Hematopoietic multipotent progenitor cell (in vitro differentiated cells): Measurements from ENCODE around the gene CASP2. TPM values are rescaled to one million over a fixed set of nuclear protein-coding genes. Genes with fewer than 3 reads are reported as not detected.
"Not testable (repeated sequence)": the region's sequence is repeated elsewhere in the genome, so short reads cannot be mapped to it uniquely, and the experiment has no call there.

Experiments used
- DNase-seq, 3 donors: peaks; one replicate each; pipeline ENCODE4 v3.0.0-alpha.2; 2011 to 2015; ENCODE audit warnings: low read depth in 2 of 3, low spot score in 2 of 3
- total RNA-seq: library from RNA; depleted of rRNA; stranded (reverse); fragments of >200 nt; gene quantifications from one replicate; pipeline ENCODE4 v1.2.3, GENCODE V29; 2012

CASP2 gene
- total RNA-seq, 1 donor = 64.4 TPM

DNA sequence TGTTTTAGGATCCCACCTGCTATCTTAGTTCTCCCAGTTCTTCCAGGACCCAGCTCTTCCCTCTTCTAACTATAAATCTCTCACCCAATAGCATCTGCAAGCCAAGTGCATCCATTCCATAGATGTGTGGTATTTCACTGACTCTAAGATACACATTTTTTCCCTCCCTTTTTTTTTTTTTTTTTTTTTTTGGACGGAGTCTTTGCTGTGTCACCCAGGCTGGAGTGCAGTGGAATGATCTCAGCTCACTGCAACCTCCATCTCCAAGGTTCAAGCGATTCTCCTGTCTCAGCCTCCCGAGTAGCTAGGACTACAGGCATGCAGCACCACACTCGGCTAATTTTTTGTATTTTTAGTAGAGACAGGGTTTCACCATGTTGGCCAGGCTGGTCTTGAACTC is 1.7 kb downstream of the CASP2 start:
- DNase-seq = not testable (repeated sequence)

DNA sequence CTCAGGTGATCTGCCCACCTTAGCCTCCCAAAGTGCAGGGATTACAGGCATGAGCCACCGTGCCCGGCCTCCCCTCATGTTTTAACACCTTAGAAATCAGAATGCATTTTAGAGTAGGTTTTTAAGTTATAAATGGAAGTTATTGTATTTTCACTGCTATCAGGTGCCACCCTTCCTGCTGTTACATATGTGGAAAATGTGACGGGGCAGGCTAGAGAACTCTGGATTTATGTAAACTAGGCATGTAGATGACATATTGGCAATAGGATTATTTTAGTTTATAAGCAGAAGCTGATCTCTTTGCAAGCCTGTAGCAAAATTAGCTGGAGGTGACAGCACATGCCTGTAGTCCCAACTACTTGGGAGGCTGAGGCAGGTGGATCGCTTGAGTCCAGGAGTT is 2.1 kb downstream of the CASP2 start:
- DNase-seq = no peak

DNA sequence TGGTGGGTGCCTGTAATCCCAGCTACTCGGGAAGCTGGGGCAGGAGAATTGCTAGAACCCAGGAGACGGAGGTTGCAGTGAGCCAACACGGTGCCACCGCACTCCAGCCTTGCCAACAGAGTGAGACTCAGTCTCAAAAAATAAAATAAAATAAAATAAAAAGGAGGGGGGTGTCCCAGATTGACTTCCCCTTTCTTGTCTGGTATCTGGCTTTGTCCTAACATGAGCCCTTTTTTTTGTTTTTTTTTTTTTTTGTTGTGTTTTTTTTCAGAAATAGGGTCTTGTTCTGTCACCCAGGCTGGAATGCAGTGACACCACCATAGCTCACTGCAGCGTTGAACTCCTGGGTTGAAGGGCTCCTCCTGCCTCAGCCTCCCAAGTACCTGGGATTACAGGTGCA is 4.7 kb downstream of the CASP2 start:
- peak in 1 of 3 donors; percentile 55 for DNase-seq

DNA sequence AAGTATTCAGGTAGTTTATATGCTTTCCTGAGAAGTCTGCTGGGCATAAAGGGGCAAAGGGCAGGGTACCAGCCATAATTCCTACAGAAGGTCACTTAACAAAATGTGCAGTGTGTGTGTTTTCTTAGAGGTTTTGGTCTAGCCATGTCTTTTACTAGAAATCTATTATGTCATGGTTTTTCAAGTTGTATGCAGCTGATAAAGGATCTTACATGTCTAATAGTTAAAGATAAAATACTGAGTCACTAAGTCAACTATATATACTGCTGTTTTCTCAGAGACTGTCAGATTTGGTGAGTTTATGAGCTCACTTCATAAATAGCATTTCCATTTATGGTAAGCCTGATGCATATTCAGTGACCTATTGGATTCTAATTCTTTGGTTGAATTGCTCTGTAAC is 7.7 kb downstream of the CASP2 start:
- DNase-seq = no peak

DNA sequence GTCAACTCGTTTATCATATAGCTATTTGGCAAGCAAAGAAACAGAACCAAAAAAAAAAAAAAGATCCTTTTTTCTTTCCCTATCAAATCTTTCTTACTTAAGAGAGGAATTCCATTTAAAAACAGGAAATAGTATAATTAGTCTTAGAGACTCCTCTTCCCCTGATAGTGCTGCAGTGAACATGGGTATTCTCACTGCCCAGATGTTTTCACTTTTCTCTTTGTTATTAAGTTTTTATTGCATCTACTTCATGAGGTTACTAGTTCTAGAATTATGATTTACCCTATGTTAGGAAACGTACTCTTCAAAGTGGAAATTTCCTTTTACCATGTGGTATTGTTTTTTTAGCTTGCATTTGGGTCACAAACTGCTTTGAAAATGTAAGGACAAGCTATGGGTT is 8.5 kb downstream of the CASP2 start:
- DNase-seq = no peak

DNA sequence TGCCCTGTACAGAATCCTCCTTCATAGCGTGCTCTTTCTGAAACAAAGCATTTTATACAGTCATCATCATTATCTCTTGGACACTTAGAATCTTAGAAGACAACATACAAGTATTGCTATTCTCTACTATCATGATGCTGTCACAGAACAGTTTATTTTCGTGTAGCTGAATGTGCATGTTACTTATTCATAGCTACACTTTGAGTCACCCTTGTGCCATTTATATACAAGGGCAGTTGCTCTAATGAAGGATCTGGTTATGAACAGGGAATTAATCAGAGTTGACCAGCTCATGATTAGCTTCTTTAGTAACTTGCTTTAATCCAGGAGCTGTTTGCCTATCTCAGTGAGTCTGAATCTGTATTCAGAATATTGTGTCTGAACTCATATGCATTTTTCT is 11.2 kb downstream of the CASP2 start:
- DNase-seq = no peak

DNA sequence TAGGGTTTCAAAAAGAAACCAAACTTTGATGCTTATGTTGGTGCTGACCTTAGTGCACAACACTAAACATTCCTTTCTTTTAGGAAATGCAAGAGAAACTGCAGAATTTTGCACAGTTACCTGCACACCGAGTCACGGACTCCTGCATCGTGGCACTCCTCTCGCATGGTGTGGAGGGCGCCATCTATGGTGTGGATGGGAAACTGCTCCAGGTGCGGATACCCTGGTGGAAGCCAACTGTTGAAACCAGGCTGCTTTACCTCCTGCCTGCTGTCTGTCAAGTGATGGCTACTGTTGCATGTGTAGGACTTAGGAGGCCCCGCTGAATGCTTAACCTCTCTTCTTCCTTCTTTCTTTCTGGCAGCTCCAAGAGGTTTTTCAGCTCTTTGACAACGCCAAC is 11.7 kb downstream of the CASP2 start:
- peak in 2 of 3 donors; percentile 36 to 45 for DNase-seq

DNA sequence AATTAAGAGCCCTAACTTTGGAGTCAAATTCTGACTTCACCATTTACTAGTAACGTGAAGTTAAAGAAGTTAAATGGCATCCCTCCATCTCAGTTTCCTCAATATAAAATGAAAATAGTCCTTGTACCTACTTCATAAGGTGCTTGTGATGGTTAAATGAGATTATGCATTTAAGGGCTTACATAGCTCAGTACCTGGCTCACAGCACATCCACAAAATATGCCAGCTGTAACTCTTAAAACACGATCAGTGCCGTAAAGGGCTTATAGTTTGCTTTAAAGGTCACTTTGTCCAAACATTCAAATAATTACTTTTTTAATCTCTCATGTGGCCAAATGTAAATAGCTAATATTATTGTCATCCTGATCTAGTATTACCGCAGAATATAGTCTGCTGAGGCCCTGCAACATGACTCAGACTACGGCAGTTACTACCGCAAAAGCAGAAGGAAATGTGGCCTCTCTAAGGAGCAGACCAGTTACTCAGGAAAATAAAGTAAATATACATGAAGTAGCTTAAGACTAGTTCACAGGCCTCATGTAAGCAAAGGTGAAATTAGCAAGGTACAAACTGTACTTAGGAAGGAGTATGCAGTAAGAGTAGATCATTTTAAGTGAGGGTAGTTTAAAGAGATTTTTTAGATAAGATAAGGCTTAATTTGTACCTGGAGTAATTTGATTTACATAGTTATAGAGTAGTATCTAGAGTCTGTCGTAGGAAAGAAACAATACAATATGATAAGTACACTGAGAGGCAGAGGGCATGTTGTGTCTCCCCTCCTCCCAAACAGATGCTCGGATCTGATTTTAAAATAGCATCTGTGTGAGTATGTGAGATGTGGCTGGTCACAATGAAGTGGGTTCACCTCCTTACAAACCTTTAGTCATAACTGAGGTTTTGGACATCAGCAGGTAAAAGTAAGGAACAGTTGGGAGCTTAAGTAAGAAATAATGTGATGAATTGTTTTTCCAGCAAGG is 13.1 kb downstream of the CASP2 start:
- DNase-seq = peak in 2 of 3 donors; percentile 86 to 87

DNA sequence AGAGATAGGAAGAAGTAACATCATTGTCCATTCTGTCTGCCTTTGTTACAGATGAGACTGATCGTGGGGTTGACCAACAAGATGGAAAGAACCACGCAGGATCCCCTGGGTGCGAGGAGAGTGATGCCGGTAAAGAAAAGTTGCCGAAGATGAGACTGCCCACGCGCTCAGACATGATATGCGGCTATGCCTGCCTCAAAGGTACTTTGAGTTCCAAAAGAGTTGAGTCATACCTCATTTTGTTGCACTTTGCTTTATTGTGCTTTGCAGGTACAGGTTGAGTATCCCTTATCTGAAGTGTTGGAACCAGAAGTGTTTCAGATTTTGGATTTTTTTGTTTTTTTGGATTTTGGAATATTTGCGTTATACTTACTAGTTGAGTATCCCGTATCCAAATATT is 15.6 kb downstream of the CASP2 start:
- no peak for DNase-seq

DNA sequence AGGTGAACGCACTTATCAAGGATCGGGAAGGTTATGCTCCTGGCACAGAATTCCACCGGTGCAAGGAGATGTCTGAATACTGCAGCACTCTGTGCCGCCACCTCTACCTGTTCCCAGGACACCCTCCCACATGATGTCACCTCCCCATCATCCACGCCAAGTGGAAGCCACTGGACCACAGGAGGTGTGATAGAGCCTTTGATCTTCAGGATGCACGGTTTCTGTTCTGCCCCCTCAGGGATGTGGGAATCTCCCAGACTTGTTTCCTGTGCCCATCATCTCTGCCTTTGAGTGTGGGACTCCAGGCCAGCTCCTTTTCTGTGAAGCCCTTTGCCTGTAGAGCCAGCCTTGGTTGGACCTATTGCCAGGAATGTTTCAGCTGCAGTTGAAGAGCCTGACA is 16.8 kb downstream of the CASP2 start:
- no peak for DNase-seq

DNA sequence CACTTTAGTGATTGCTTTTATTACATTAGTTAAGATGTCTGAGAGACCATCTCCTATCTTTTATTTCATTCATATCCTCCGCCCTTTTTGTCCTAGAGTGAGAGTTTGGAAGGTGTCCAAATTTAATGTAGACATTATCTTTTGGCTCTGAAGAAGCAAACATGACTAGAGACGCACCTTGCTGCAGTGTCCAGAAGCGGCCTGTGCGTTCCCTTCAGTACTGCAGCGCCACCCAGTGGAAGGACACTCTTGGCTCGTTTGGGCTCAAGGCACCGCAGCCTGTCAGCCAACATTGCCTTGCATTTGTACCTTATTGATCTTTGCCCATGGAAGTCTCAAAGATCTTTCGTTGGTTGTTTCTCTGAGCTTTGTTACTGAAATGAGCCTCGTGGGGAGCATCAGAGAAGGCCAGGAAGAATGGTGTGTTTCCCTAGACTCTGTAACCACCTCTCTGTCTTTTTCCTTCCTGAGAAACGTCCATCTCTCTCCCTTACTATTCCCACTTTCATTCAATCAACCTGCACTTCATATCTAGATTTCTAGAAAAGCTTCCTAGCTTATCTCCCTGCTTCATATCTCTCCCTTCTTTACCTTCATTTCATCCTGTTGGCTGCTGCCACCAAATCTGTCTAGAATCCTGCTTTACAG is 17.4 kb downstream of the CASP2 start:
- peak; percentile 28 to 80 (median 66) for DNase-seq

DNA sequence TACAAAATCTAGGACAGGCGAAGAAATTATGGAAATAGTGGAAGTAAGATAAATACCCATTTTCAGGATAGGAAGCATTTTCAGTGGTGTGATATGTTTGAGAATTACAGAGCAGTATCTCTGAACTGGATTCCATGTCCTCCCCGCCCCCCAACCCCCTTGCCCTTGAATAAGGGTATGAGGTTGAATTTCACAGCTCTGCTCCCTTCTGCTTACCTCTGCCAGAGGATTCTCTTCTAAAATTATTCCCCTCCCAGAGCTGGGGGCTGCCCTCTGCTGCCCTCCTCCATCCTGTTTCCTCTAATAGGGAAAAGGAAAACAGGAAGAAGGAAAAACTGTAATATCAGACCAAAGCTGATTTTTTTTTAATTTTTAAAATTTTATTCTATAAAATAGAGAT is 20.5 kb downstream of the CASP2 start:
- no peak for DNase-seq

DNA sequence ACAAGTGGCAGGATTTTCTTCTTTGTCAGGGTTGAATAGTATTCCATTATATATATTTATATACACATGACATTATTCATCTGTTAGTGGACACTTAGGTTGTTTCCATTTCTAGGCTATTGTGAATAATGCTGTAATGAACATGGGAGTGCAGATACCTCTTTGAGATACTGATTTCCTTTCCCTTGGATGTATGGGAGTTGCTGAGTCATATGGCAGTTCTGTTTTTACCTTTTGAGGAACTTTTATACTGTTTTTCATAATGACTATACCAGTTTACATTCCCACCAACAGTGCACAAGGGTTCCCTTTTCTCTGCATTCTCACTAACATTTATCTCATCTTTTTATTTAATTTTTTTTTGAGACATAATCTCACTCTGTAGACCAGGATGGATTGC is 26.0 kb downstream of the CASP2 start:
- no peak for DNase-seq

DNA sequence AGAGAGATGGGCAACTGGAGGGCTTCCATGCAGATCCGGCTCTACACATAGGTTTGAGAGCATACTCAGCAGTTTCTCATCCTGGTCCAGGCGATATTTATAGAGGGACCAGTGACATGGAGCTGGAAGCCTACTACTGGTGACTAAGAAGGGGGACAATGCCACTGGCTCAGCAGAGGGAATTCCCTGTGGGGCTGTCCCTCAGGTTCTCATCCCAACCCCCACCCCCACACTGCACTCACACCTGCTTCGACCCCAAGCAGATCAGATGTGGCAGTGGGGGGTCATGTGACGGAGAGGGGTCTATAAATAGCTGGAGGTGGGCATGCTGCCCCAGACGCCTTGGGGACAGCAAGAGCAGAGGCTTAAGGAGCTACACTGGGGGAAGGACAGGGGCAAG is 27.6 kb downstream of the CASP2 start, which contains the start of gene CLCN1:
TSS of gene CLCN1 (plus strand) at position 336 of the 400 bp plus-strand sequence. CDS start 102 bp downstream, outside the sequence.
- DNase-seq = no peak

DNA sequence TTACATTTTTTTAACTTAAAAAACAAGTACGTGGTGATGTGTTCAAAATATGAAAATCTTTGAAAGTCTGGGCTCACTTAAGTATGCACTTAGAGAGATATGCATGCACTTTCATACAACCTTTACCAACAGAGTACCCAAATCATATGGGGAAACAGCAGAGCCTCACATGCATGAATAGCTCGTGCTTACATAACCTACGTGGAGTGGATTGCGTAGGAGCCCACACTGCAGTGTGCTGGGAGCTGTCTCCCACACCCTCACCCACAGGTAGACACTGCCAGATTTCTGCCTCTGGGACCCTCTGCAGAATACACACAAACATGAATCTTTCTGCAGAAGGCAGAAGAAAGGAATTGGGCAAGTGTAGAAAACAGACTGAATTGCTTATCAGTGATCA is 28.3 kb downstream of the CASP2 start:
- DNase-seq = no peak

DNA sequence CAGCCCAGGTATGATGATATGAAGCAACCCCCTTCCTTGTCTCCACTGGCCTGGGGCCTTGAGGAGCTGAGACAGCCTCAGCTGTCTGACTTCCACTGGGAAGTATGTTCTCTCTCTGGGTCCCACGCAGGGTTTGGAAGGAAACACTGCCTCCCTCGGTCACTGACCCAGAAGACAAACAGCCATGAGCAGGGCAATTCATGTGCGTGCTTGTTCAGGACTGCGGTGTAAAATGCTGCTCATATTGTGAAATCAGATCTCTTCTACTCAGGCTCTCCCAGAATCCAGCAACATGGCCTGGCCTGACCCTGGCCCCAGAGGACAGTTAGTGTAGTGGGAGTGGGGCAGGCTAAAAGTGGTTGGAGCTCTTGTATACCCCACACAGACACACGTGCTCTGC is 30.5 kb downstream of the CASP2 start:
- no peak for DNase-seq

DNA sequence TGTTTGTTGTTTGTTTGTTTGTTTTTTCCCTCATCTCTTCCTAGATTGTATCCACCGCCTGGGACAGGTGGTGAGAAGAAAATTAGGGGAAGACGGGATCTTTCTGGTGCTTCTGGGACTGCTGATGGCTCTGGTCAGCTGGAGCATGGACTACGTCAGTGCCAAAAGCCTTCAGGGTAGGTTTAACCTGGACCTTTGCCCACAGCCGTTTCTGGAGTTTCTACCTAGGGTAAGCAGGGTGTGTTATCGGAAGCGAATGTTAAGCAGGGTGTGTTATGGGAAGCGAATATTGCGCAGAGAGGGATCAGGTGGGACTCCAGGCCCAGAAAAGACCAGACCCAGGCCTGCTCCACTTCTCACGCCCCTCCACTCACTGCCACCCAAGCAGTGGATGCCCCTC is 32.5 kb downstream of the CASP2 start:
- DNase-seq = no peak

DNA sequence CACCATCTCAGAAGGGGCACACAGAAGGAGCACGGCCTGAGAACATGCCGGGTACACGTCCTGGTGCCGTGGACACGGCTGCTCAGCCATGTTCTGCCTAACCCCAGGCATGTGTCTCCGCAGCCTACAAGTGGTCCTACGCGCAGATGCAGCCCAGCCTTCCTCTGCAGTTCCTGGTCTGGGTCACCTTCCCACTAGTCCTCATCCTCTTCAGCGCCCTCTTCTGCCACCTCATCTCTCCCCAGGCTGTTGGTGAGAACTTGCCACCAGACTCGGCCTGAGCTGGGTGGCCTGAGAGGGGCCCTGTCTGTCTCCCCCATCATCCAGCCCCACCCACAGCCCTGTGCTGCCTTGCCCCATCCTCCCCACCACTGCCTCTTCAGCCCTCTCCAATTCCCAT is 33.1 kb downstream of the CASP2 start:
- no peak for DNase-seq

DNA sequence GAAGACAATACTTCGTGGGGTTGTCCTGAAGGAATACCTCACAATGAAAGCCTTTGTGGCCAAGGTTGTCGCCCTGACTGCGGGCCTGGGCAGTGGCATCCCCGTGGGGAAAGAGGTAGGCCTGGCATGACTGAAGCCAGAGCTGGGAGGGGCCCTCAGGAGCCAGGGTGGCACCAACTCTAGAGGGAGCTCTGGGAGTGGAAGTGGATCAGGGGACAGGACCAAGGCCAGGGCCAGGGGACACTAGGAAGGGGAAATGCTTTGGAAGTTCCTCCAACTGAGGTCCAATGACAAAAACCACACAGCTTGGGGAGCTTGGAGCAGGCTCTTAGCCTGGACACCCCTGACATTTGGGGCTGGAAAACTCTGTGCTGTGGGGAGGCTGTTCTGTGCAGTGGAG is 33.6 kb downstream of the CASP2 start:
- DNase-seq = no peak

DNA sequence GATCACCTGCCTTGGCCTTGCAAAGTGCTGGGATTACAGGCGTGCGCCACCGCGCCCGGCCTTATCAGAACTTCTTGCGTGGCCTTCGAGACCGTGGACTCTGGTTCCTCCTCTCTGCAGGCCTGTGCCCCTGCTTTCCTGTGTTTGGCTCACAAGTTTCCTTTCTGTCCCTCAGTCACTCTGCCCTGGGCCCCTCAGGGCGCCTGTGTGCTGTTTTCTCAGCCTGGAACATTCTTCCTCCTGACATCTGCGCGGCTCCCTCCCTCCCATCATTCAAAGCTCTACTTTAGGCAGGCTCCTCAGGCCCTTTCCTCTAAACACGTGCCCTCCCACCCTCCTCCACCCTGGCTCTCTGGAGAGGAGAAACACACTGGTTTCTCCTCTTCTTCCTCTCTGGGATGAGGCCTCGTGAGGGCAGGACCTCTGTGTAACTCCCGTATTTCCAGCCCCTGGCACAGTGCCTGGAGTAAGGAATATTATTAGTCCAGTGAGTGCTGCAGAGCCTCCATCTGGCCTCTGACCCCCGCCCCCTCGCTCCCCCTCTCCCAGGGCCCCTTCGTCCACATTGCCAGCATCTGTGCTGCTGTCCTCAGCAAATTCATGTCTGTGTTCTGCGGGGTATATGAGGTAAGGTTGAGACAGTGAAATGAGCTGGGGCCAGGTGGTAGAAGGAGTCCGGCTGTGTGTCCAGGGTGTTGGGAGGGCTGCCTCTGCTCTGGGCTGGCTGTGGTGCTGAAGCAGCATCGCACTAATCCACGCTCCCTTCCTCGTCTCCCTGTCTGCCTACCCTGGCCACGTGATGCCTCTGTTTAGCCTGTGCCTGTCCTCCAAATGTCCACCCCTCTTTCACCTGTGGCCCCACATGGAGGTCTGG is 34.8 kb downstream of the CASP2 start:
- DNase-seq = no peak

DNA sequence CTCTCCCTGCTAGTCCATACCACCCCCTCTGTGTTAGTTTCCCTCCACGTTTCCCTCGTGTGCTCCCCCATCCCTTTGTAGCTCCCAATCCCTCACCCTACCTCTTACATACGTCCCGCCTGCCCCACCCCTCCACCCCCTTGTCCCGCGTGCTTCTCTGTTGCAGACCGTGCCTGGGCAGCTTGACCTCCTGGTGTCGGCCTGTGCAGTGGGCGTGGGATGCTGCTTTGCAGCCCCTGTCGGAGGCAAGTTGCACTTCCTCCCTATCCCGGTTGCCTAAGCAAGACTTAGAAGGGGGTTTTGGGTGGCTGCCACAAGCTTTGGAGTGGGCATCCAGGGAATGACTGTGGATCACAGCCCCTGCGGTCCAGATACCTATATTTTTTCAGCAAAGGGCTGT is 35.5 kb downstream of the CASP2 start:
- DNase-seq = no peak
